Measurements from ENCODE around the gene LRRC8B.
"Not testable (repeated sequence)": the region's sequence is repeated elsewhere in the genome, so short reads cannot be mapped to it uniquely, and the experiment has no call there.

Gene LRRC8B

DNA sequence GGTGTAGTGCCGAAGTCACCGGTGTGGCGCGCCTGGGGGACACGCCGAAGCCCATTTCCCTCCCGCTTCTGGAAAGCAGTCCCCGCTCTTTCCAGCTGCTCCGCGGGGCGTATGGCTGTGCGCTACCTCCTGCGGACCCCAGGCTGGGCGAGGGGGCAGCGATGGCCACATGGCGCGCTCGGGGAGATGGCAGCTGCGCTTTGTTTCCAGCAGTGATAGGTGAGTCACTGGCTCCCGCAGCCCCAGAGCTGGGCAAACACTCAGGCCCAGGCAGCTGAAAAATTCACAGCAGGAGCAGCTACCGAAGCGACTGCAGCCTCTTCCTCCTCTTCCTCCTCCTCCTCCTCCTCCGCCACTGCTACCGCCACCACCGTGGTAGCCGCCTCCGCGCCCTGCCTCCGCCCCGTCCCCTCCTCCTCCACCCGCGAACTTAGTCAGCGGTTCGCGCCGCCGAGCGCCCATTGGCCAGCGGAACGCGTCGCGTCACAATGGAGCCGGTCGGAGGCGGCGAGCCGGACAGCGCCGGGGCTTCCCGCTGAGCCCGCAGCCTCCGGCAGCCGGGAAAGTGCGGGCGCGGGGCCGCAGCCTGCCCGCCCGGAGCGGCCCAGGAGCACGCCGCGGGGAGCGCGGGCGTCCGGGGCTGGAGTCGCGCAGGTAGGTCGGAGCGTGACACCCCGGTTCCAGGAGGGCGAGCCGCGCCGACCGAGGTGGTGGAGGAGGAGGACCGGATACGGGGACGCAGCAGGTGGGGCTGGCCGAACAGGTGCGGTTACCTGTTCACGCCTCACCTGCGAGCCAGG is at the start of gene LRRC8B:
LRRC8B (plus strand) TSS at position 461 of the 800 bp plus-strand sequence. CDS start 57,822 bp downstream, outside the sequence.
- DNase-seq, result peak; percentile 75

DNA sequence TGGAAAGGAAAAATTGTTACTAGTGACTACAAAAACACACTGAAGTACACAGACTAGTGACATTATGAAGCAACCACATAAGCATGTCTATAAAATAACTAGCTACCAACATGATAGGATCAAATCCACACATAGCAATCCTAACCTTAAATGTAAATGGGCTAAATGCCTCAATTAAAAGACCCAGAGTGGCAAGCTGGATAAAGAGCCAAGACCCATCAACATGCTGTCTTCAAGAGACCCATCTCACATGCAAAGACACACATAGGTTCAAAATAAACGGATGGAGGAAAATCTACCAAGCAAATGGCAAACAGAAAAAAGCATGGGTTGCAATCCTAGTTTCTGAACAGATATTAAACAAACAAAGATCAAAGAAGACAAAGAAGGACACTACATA is 49.4 kb upstream of the LRRC8B start:
- DNase-seq, result no peak

DNA sequence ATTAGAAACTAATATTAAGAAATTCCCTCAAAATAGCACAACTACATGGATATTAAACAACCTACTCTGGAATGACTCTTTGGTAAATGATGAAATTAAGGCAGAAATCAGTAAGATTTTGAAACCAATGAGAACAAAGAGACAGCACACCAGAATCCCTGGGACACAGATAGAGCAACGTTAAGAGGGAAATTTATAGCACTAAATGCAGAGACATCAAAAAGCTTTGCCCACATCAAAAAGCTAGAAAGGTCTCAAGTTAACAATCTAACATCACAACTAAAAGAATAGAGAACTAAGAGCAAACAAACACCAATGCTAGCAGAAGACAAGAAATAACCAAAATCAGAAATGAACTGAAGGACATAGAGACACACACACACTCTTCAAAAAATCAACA is 48.6 kb upstream of the LRRC8B start:
- no peak for DNase-seq

DNA sequence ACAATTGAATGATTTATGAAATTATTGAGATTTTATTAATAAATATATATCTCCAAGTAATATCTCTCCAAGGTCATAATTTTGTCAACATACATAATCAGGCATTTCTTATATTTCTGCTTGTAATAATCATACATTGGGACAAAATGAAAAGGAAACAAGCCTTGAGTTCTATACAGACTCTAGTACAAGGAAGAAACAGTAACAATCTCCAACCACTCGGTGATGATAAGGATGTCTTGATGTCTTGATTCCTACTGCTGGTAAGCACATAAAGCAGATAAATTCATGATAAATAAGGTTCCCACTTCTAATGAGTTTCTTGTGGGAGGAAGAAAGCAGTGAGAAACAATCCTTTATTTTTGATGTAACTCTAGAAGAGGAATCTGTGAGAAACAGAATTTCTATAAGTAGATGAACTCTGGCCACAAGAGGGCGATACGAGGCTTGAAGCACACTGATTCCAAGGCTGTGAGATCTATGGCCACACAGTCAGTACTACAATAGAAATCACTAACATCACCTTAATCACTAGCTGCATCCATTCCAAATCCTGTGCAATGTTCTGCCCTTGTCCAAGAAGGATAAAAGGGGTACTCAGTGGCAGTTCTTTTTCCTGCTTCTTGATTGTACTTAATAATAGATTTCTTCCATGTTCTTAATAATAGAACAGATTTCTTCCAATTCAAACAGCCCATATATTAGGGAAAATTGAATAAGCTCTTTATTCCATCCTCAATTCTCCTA is 41.4 kb upstream of the LRRC8B start:
- DNase-seq, result peak; percentile 35

DNA sequence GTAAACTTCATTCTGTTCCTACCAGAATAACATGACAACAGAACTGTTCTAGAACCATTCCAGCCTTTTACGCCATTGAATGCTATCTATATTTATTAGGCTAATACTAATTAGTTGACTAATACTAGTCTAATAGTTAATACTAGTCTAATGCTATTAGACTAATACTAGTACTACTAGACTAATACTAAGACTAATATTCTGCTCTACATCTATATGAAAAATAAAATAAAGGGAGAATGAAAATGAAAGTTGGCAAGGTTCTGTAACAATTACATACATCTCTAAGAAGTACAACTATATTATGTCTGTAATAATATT is 40.9 kb upstream of the LRRC8B start:
- DNase-seq, result no peak

DNA sequence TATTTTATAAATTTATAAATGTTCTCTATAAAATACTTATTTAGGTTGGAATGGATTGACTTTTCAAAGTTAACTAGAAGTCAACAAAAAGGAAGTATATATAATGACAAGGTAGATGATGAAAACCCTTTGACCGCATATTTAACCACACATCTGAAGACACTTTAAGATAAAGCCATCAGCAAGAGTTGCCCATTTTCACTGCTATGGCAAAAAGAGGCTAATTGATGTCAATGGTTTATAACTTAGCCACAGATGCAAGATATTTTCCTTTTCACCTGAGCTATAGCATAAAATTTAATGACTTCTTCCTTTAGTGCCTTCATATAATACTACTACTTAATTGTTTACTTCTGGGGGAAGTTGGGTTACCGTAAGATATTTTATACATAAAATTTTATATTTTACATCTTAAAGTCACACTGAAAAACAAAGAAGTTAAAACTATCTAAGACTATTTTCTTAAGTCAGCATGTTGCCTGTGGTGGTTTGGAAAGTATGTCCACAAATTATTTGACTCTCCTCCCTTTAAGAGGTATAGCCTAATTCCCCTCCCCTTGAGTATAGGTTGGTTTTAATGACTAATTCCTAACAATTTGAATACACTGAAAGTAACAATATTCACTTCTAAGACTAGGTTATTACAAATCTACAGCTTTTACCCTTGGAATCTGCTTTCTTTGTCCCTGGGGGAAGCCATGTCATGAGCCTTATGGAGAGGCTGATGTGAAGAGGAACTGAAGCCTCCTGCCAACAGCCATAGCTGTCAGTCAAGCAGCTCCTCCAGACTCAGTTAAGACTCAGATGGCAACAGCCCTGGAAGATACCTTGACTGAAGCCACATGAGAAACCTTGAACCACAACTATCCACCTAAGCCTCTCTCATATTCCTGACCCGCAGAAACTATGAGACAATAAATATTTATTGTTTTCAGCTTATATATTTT is 40.3 kb upstream of the LRRC8B start:
- DNase-seq, result peak; percentile 67

- DNase-seq, result peak; percentile 11
Observed at GRCh38 chr1:89487972-89488371, 36.7 kb upstream of the LRRC8B start.

- peak; percentile 68 for DNase-seq
Observed at GRCh38 chr1:89489047-89489729, 35.4 kb upstream of the LRRC8B start.

- no peak for DNase-seq
Observed at GRCh38 chr1:89490389-89490788, 34.2 kb upstream of the LRRC8B start.

DNA sequence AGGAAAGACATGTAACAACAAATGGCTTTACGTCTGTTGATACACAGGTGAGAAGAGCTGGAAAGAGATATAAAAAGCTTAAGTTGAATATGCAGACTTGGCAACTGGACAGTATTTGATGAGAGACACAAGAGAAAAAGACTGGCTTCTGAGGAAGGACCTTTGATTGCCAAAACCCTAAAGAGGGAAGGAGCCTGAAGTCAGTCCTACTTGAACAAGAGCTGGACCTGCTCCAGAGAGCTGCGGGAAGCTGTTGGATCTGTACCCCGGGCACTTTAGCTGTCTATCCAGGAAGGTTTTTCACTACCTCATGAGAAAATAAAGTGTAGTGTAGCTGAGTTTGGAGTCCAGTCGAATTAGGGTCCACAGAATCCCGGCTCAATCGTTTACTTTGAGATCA is 25.3 kb upstream of the LRRC8B start:
- no peak for DNase-seq

- DNase-seq, result no peak
Observed at GRCh38 chr1:89502042-89502441, 22.6 kb upstream of the LRRC8B start.

DNA sequence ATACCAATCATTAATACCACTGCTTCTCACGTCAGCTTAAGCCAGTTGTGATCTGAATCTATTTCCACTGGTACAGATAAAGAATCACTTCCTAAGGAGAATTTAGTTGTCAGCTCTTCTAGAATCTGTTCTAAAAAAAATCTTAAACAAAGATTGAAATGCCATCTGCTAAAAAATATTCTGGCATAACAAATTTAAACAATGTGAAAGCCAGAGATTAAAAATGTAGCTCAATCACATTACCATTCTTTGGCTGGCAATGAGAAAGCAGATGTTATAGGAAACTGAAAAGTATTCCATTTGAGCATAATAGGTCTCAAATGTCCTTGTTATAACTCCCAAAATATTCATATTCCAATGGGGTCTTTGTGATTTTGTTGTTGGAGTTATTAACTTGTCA is 21.7 kb upstream of the LRRC8B start:
- DNase-seq, result no peak

- DNase-seq, result no peak
Observed at GRCh38 chr1:89503690-89504089, 20.9 kb upstream of the LRRC8B start.

GRCh38 chr1:89510061-89510460 is 14.6 kb upstream of the LRRC8B start:
- DNase-seq, result not testable (repeated sequence)

DNA sequence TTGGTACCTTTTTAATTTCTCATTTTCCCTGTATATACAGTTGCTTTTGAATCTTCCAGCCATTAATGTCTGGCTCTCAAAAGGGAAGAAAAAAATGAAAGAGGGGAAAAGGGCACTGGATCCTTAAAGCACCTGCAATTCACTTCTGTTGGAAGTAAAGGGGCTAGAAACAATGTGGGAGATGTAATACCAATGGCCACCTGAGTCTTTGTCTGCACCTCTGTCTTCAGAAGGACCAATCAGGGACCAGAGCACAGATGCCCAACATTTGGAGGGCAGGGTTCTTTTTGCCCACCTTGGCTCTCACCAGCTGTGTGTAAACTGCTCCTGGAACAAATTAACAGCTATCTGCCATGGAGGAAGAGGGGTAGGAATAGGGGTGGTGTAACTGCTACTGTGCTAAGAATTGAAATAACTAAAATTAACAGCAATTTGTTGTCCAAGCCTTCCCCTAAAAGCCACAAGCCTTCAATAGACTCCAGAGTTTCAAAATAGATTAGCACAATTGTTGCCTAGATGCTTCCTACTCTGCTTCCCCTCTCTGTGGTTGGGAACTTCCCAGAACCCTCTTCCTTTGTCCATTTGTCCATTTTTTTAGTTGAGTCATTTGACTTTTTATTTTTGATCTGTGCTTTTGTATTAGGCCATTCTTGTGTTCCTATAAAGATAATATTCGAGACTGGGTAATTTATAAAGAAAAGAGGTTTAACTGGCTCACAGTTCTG is 11.5 kb upstream of the LRRC8B start:
- no peak for DNase-seq

- no peak for DNase-seq
Observed at GRCh38 chr1:89516055-89516454, 8.6 kb upstream of the LRRC8B start.

- DNase-seq, result no peak
Observed at GRCh38 chr1:89518221-89518631, 6.4 kb upstream of the LRRC8B start.

GRCh38 chr1:89519779-89520358 is 4.8 kb upstream of the LRRC8B start:
- DNase-seq, result no peak

DNA sequence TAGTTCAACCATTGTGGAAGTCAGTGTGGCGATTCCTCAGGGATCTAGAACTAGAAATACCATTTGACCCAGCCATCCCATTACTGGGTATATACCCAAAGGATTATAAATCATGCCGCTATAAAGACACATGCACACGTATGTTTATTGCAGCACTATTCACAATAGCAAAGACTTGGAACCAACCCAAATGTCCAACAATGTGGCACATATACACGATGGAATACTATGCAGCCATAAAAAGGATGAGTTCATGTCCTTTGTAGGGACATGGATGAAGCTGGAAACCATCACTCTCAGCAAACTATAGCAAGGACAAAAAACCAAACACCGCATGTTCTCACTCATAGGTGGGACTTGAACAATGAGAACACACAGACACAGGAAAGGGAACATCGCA is 2.7 kb upstream of the LRRC8B start:
- DNase-seq, result not testable (repeated sequence)

- DNase-seq, result peak; percentile 65
Observed at GRCh38 chr1:89523572-89524368, 859 bp upstream of the LRRC8B start.
